ENCODE data around the gene TOB1.

Gene TOB1

DNA sequence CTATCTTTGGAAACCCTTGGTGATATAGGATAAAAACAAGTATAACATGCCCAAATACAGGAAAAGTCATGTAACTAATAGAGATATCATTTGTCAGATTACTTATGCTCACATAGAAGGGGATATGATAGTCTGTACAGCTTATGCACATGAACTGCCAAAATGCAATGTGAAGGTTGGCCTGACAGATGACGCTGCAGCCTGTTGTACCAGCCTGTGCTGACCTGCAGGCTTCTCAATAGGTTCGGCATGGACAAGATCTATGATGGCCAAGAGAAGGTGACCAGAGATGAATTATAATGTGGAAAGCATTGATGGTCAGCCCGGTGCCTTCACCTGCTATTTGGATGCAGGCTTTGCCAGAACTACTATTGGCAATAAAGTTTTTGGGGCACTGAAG, 18.1 kb downstream of the TOB1 start:
- peaks cover 12% of the 10 kb centered on the region for H3K4me1 ChIP-seq (ENCODE audit: insufficient read depth, low read length)
- no peaks in the 10 kb centered on the region for H3K36me3 ChIP-seq (ENCODE audit: insufficient read depth, low read length)
- H2AFZ ChIP-seq (ENCODE audit: low read depth, low read length), result no peak overlapping the region
- no peaks in the 10 kb centered on the region for H3K27me3 ChIP-seq (ENCODE audit: insufficient read depth, low read length, poor library complexity)
- no peak for TF ChIP-seq EZH2 (IDR thresholded peaks at IDR 0.05; ENCODE audit: borderline replicate concordance, low read depth, low read length, severe bottlenecking)
- TF ChIP-seq, protein P1, sequence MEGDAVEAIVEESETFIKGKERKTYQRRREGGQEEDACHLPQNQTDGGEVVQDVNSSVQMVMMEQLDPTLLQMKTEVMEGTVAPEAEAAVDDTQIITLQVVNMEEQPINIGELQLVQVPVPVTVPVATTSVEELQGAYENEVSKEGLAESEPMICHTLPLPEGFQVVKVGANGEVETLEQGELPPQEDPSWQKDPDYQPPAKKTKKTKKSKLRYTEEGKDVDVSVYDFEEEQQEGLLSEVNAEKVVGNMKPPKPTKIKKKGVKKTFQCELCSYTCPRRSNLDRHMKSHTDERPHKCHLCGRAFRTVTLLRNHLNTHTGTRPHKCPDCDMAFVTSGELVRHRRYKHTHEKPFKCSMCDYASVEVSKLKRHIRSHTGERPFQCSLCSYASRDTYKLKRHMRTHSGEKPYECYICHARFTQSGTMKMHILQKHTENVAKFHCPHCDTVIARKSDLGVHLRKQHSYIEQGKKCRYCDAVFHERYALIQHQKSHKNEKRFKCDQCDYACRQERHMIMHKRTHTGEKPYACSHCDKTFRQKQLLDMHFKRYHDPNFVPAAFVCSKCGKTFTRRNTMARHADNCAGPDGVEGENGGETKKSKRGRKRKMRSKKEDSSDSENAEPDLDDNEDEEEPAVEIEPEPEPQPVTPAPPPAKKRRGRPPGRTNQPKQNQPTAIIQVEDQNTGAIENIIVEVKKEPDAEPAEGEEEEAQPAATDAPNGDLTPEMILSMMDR (IDR thresholded peaks at IDR 0.05; ENCODE audit: borderline replicate concordance, extremely low read depth, low read length, poor library complexity, severe bottlenecking), result no peak
- no peak for ATAC-seq (ENCODE audit: insufficient read depth, low read depth)
- no peak for DNase-seq
- no peak overlapping the region for H3K9ac ChIP-seq (ENCODE audit: low read depth, low read length)
- H3K9me3 ChIP-seq (ENCODE audit: insufficient read depth, low read length, severe bottlenecking), result no peaks in the 10 kb centered on the region
- H3K79me2 ChIP-seq (ENCODE audit: insufficient read depth, low read length), result no peaks in the 10 kb centered on the region
- H3K4me2 ChIP-seq (ENCODE audit: insufficient read depth, low read length), result no peak overlapping the region
- no peaks in the 10 kb centered on the region for H4K20me1 ChIP-seq (ENCODE audit: insufficient read depth, low read length)
- no peak overlapping the region for H3K4me3 ChIP-seq (ENCODE audit: low read depth in 1 of 2, low read length in 2 of 2)
- no peak overlapping the region for H3K27ac ChIP-seq (ENCODE audit: low read length)

- peaks cover 11% of the 10 kb centered on the region for H3K4me1 ChIP-seq (ENCODE audit: insufficient read depth, low read length)
- H3K9me3 ChIP-seq (ENCODE audit: insufficient read depth, low read length, severe bottlenecking), result no peaks in the 10 kb centered on the region
- no peak for TF ChIP-seq EZH2 (IDR thresholded peaks at IDR 0.05; ENCODE audit: borderline replicate concordance, low read depth, low read length, severe bottlenecking)
- TF ChIP-seq, protein P1 (IDR thresholded peaks at IDR 0.05; ENCODE audit: borderline replicate concordance, extremely low read depth, low read length, poor library complexity, severe bottlenecking), result no peak
- H3K9ac ChIP-seq (ENCODE audit: low read depth, low read length), result no peak overlapping the region
- no peaks in the 10 kb centered on the region for H3K79me2 ChIP-seq (ENCODE audit: insufficient read depth, low read length)
- H3K4me2 ChIP-seq (ENCODE audit: insufficient read depth, low read length), result no peak overlapping the region
- H3K4me3 ChIP-seq (ENCODE audit: low read depth in 1 of 2, low read length in 2 of 2), result no peak overlapping the region
- H3K27me3 ChIP-seq (ENCODE audit: insufficient read depth, low read length, poor library complexity), result no peaks in the 10 kb centered on the region
- ATAC-seq (ENCODE audit: insufficient read depth, low read depth) (no peak), DNase-seq (no peak)
- H3K36me3 ChIP-seq (ENCODE audit: insufficient read depth, low read length), result no peaks in the 10 kb centered on the region
- H4K20me1 ChIP-seq (ENCODE audit: insufficient read depth, low read length), result no peaks in the 10 kb centered on the region
- H3K27ac ChIP-seq (ENCODE audit: low read length), result no peak overlapping the region
- no peak overlapping the region for H2AFZ ChIP-seq (ENCODE audit: low read depth, low read length)
Measured at GRCh38 chr17:50847566-50847965, 18.6 kb downstream of the TOB1 start.

GRCh38 chr17:50845240-50846147, 20.7 kb downstream of the TOB1 start:
- ATAC-seq (ENCODE audit: insufficient read depth, low read depth) (no peak), DNase-seq (no peak)
- no peak overlapping the region for H3K27ac ChIP-seq (ENCODE audit: low read length)
- no peaks in the 10 kb centered on the region for H3K79me2 ChIP-seq (ENCODE audit: insufficient read depth, low read length)
- TF ChIP-seq, protein P1 (IDR thresholded peaks at IDR 0.05; ENCODE audit: borderline replicate concordance, extremely low read depth, low read length, poor library complexity, severe bottlenecking), result no peak
- TF ChIP-seq EZH2 (IDR thresholded peaks at IDR 0.05; ENCODE audit: borderline replicate concordance, low read depth, low read length, severe bottlenecking), result no peak
- no peak overlapping the region for H3K4me3 ChIP-seq (ENCODE audit: low read depth in 1 of 2, low read length in 2 of 2)
- no peak overlapping the region for H3K9ac ChIP-seq (ENCODE audit: low read depth, low read length)
- no peaks in the 10 kb centered on the region for H3K36me3 ChIP-seq (ENCODE audit: insufficient read depth, low read length)
- H3K4me1 ChIP-seq (ENCODE audit: insufficient read depth, low read length), result no peaks in the 10 kb centered on the region
- H2AFZ ChIP-seq (ENCODE audit: low read depth, low read length), result no peak overlapping the region
- no peaks in the 10 kb centered on the region for H3K9me3 ChIP-seq (ENCODE audit: insufficient read depth, low read length, severe bottlenecking)
- peaks cover 2% of the 10 kb centered on the region; the same call in 1 of the 2 replicates for H4K20me1 ChIP-seq (ENCODE audit: insufficient read depth, low read length)
- H3K27me3 ChIP-seq (ENCODE audit: insufficient read depth, low read length, poor library complexity), result no peaks in the 10 kb centered on the region
- no peak overlapping the region for H3K4me2 ChIP-seq (ENCODE audit: insufficient read depth, low read length)
